Gastroesophageal sphincter (tissue), 4 donors: ENCODE data around the gene DMGDH. TPM values are rescaled to one million over a fixed set of nuclear protein-coding genes. Genes with fewer than 3 reads are reported as not detected.

Source experiments
- ATAC-seq: fragments of 150-250 bp; one replicate; pipeline ENCODE4 v1.9.1; 2016; ENCODE audit warnings: mild to moderate bottlenecking, moderate library complexity
- H3K27ac ChIP-seq, 4 donors: fragments of 200-600 bp; sonication (generic) in 3 of 4; 1 replicate in 3 of 4; 2 replicates in 1 of 4; pipeline ENCODE4 v1.5.1; 2016 to 2019
- H3K27me3 ChIP-seq: fragments of 200-600 bp; sonication (generic); one replicate; pipeline ENCODE4 v1.5.1; 2019
- H3K36me3 ChIP-seq, 2 donors: fragments of 200-600 bp; sonication (generic); one replicate each; pipeline ENCODE4 v1.5.1; 2019; ENCODE audit warnings: control low read depth in 1 of 2
- H3K4me1 ChIP-seq, 3 donors: fragments of 200-600 bp; sonication (generic); 1 replicate in 2 of 3; 2 replicates in 1 of 3; pipeline ENCODE4 v1.5.1; 2016 to 2019; ENCODE audit warnings: control low read depth in 2 of 3
- H3K4me3 ChIP-seq, 2 donors: fragments of 200-600 bp; sonication (generic); one replicate each; pipeline ENCODE4 v1.5.1; 2019; ENCODE audit warnings: mild to moderate bottlenecking in 1 of 2, moderate library complexity in 1 of 2
- H3K9me3 ChIP-seq, 3 donors: fragments of 200-600 bp; sonication (generic); one replicate each; pipeline ENCODE4 v1.5.1; 2017 to 2019; ENCODE audit warnings: control low read depth in 2 of 3
- EP300 ChIP-seq: sonication (generic); formaldehyde crosslinking; IDR thresholded peaks from one replicate; pipeline ENCODE4 v1.6.1; 2017; ENCODE audit warnings: antibody characterized with exemption, mild to moderate bottlenecking
- POLR2A ChIP-seq, 2 donors: fragments of 450-650 bp; IDR thresholded peaks; one replicate each; pipeline ENCODE4 v1.6.1; 2017; ENCODE audit warnings: antibody characterized with exemption in 2 of 2, mild to moderate bottlenecking in 2 of 2, moderate library complexity in 1 of 2
- POLR2AphosphoS5 ChIP-seq: sonication (generic); formaldehyde crosslinking; IDR thresholded peaks from one replicate; pipeline ENCODE4 v1.6.1; 2017; ENCODE audit warnings: antibody characterized with exemption
- WGBS, 2 donors: methylation state at CpG; one replicate each; pipeline ENCODE4 v1.1.5; 2018; ENCODE audit warnings: low coverage in 1 of 2; 5-methylcytosine and 5-hydroxymethylcytosine counted together
- total RNA-seq, 4 donors: library from RNA; depleted of rRNA; stranded (reverse); fragments of >200 nt; gene quantifications; one replicate each; pipeline ENCODE4 v1.1.0, GENCODE V29; 2016
- TF ChIP-seq, protein P1 (sequence below), 4 experiments: fragments of 200-600 bp in 2 of 4; fragments of 450-650 bp in 2 of 4; sonication (generic) in 1 of 4; IDR thresholded peaks; one replicate each; pipeline ENCODE4 v1.5.1; 2017 to 2019; ENCODE audit warnings: antibody characterized with exemption in 4 of 4, mild to moderate bottlenecking in 2 of 4, moderate library complexity in 2 of 4

Gene DMGDH
- total RNA-seq, 4 donors from 2014 or later = 4.7 to 7.3 (median 6.0) TPM

DNA sequence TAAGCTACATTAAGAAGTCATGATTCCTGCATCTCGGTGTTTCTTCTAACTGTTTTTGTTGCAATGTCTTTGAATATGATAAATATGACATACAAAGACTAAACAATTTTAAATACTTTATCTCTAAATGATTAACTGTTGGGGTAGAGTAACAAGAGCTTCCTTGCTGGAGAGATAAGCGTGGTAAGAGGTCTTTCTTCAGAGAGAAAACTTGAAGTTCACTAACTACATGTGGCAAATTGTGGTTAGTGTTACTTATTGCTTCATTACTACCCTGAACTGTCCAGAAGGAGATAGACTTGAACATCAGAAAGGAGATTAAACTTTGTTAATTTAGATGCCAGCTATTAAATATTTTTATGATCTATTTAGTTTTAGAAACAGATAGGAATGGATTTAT, 77.3 kb downstream of the DMGDH start:
- TF ChIP-seq, protein P1, sequence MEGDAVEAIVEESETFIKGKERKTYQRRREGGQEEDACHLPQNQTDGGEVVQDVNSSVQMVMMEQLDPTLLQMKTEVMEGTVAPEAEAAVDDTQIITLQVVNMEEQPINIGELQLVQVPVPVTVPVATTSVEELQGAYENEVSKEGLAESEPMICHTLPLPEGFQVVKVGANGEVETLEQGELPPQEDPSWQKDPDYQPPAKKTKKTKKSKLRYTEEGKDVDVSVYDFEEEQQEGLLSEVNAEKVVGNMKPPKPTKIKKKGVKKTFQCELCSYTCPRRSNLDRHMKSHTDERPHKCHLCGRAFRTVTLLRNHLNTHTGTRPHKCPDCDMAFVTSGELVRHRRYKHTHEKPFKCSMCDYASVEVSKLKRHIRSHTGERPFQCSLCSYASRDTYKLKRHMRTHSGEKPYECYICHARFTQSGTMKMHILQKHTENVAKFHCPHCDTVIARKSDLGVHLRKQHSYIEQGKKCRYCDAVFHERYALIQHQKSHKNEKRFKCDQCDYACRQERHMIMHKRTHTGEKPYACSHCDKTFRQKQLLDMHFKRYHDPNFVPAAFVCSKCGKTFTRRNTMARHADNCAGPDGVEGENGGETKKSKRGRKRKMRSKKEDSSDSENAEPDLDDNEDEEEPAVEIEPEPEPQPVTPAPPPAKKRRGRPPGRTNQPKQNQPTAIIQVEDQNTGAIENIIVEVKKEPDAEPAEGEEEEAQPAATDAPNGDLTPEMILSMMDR (IDR thresholded peaks at IDR 0.05) = no peak
- no peak for TF ChIP-seq POLR2A (IDR thresholded peaks at IDR 0.05)
- TF ChIP-seq EP300 = no peak
- TF ChIP-seq POLR2AphosphoS5 = no peak
- Histone ChIP-seq H3K36me3 (no peaks in the 10 kb centered on the region), H3K27ac (no peak overlapping the region), H3K4me1 (peaks cover 0 to 14% (median 2%) of the 10 kb centered on the region in 3 donors), H3K4me3 (no peak overlapping the region), H3K9me3 (no peaks in the 10 kb centered on the region), H3K27me3 (no peaks in the 10 kb centered on the region)
- no peak for ATAC-seq
- WGBS, 2 donors = 74 to 75% methylated on average over 2 of the region's 2 CpGs

DNA sequence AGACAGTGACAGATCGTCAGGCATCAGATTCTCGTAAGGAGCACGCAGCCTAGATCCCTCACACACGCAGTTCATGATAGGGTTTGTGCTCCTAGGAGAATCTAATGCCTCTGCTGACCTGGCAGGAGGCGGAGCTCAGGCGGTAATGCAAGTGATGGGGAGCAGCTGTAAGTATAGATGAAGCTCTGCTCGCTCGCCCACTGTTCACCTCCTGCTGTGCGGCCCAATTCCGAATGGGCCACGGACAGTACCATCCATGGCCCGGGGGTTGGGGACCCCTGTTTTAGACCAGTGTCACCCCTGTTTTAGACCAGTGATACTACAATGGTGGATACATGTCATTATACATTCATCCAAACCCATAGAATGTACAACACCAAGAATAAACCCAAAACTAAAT, 80.4 kb downstream of the DMGDH start:
- no peak overlapping the region for H3K4me3 ChIP-seq
- 93 to 100% methylated on average over 1 to 11 of the region's 12 CpGs for WGBS, 2 donors
- H3K4me1 ChIP-seq = peaks cover 0 to 17% (median 0%) of the 10 kb centered on the region in 3 donors
- no peaks in the 10 kb centered on the region for H3K27me3 ChIP-seq
- H3K36me3 ChIP-seq = no peaks in the 10 kb centered on the region
- TF ChIP-seq, protein P1 (IDR thresholded peaks at IDR 0.05) = no peak
- no peak for TF ChIP-seq EP300
- no peak for TF ChIP-seq POLR2AphosphoS5
- no peak for TF ChIP-seq POLR2A (IDR thresholded peaks at IDR 0.05)
- no peaks in the 10 kb centered on the region for H3K9me3 ChIP-seq
- peak overlapping the region in 1 of 4 donors; percentile 40 for H3K27ac ChIP-seq
- no peak for ATAC-seq

DNA sequence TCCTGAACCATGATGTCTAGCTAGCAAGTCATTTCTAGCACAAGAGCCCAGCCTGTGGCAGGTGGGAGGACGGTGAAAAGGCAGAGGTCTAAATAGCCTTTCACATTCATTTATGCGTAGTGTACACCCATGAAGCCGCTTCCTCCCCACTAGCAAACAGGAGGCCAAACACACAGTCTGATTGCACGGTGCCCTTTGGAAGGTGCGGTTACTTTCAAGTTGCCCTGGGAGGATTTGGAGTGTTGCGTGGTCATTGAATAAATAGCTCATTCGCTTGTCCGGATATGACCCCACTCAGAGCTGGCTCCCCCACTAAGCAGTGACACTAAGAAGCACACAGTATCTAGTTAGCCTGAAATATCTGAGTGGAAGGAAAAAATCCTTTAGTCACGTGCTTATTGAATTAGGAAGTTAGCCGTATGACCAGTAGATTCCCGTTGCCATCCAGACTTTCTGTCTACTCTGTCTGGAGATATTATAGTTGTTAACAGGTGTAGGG, 83.7 kb downstream of the DMGDH start:
- Histone ChIP-seq H3K36me3 (no peaks in the 10 kb centered on the region), H3K9me3 (no peaks in the 10 kb centered on the region), H3K27ac (peak overlapping the region; percentile 84 to 100 (median 98)), H3K27me3 (no peaks in the 10 kb centered on the region), H3K4me3 (peak overlapping the region; percentile 60 to 97), H3K4me1 (peaks cover 3 to 44% (median 8%) of the 10 kb centered on the region in 3 donors)
- TF ChIP-seq POLR2A (IDR thresholded peaks at IDR 0.05) (no peak), EP300 (no peak)
- WGBS, 2 donors = 3 to 25% methylated on average over 10 of the region's 11 CpGs
- peak; percentile 5 for ATAC-seq

DNA sequence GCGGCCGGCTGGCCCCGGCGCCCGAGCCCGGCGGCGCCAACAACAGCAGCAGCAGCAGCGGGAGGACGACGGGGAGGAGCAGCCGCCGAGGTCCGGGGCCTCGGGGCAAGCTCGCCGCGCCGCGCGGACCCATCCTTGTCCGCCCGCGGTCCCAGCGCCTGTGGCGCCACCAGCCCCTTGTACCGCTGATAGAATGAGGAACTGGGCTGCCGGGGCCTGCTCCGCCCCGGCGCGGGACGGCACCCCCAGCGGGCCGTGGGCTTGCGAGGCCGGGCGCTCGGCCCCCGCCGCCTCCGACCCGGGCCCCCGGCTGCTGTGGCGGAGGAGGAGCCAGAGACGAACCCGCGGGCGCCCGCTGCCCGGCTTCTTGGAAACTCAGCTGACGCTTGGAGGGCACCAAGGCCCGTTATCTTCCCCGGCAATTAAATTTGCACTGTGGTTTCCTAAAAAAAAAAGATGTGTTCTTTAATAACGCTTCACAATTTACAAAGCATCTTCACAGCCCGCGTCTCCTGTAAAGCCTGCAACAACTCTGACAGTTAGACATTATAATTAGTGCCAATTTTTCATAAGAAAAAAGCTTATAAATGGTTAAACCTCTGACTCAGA, 84.3 kb downstream of the DMGDH start, which contains the start of gene ARSB:
ARSB (minus strand) TSS at position 195 of the 609 bp plus-strand sequence; CDS start at position 133, 62 bp downstream.
- TF ChIP-seq, protein P1 (IDR thresholded peaks at IDR 0.05) = peak in 2 of 4 experiments; percentile 3 to 14
- TF ChIP-seq EP300 = no peak
- no peak for TF ChIP-seq POLR2AphosphoS5
- TF ChIP-seq POLR2A (IDR thresholded peaks at IDR 0.05) = peak; percentile 59 to 63
- Histone ChIP-seq H3K4me3 (peak within 1 kb of the TSS; percentile 60 to 97), H3K36me3 (no peaks in the 10 kb centered on the region), H3K9me3 (no peaks in the 10 kb centered on the region), H3K27me3 (no peaks in the 10 kb centered on the region), H3K4me1 (peaks cover 3 to 50% (median 8%) of the 10 kb centered on the region in 3 donors), H3K27ac (peak within 1 kb of the TSS; percentile 84 to 100 (median 98))
- ATAC-seq = peak; percentile 53
- 0% methylated on average over 3 of the region's 57 CpGs; no CpG with 5 or more reads in 1 of the 2 donors for WGBS, 2 donors

DNA sequence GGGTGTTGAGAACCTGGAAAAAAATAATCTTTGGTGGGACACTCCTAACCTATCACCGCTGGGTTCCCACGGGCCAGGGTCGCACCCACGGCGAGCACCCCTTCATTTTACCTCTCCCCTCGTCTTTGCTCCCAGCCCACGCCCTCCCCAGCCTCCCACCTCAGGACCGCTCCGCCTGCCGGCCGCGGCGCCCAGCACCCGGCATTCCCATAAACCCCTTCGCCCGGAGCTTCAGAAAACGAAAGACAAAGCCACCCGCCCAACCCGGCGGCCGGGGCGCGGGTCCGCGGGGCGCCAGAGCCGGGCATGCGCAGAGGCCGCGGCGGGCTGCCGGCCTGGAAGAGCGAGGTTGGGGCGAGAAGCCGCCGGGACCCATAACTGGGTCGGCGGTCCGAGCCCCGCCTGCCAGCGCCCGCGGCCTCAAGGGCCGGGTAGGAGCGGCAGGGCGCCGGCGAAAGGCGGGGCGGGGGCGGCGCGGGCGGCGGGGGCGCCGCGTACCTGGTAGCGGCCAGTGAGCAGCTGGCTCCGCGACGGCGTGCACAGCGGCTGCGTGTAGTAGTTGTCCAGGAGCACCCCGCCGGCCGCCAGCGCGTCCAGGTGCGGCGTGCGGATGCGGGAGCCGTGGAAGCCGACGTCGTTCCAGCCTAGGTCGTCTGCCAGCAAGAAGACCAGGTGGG, 84.9 kb downstream of the DMGDH start:
- H3K9me3 ChIP-seq = no peaks in the 10 kb centered on the region
- peak overlapping the region; percentile 60 to 97 for H3K4me3 ChIP-seq
- no peaks in the 10 kb centered on the region for H3K27me3 ChIP-seq
- ATAC-seq = peak; percentile 92
- H3K4me1 ChIP-seq = peaks cover 3 to 56% (median 8%) of the 10 kb centered on the region in 3 donors
- TF ChIP-seq POLR2AphosphoS5 = no peak
- TF ChIP-seq, protein P1 (IDR thresholded peaks at IDR 0.05) = peak in 3 of 4 experiments; percentile 55 to 72 (median 61)
- TF ChIP-seq POLR2A (IDR thresholded peaks at IDR 0.05) = peak; percentile 51 to 87
- no peaks in the 10 kb centered on the region for H3K36me3 ChIP-seq
- WGBS, 2 donors = 0% methylated on average over 4 of the region's 79 CpGs; no CpG with 5 or more reads in 1 of the 2 donors
- H3K27ac ChIP-seq = peak overlapping the region; percentile 84 to 100 (median 98)
